Measurements from ENCODE around the gene THSD4. TPM values are rescaled to one million over a fixed set of nuclear protein-coding genes. Genes with fewer than 3 reads are reported as not detected.
A peak's percentile ranks its signal among the peaks of the same experiment; 100 is the strongest.

Gene THSD4
- total RNA-seq, 6 donors from 2014 or later: 16.8 to 39.7 (median 21.7) TPM

GRCh38 chr15:71323082-71323481 is 207.8 kb downstream of the THSD4 start:
- Histone ChIP-seq H3K4me1 (no peaks in the 10 kb centered on the region), H3K9me3 (no peaks in the 10 kb centered on the region), H3K27ac (no peak overlapping the region), H3K27me3 (no peaks in the 10 kb centered on the region), H3K4me3 (no peak overlapping the region), H3K36me3 (no peaks in the 10 kb centered on the region)
- DNase-seq: no peak
- no peak for ATAC-seq (ENCODE audit: low FRiP score in 2 of 2)
- WGBS, 2 donors: 80 to 90% methylated on average over 4 of the region's 4 CpGs
- TF ChIP-seq POLR2A (IDR thresholded peaks at IDR 0.05): no peak
- no peak for TF ChIP-seq CTCF (IDR thresholded peaks at IDR 0.05)
- TF ChIP-seq POLR2AphosphoS5 (IDR thresholded peaks at IDR 0.05): no peak
- no peak for TF ChIP-seq EP300 (IDR thresholded peaks at IDR 0.05)

GRCh38 chr15:71323584-71323983 is 208.3 kb downstream of the THSD4 start:
- DNase-seq: no peak
- H3K4me3 ChIP-seq: no peak overlapping the region
- no peak for TF ChIP-seq POLR2A (IDR thresholded peaks at IDR 0.05)
- no peak for TF ChIP-seq EP300 (IDR thresholded peaks at IDR 0.05)
- no peak for TF ChIP-seq POLR2AphosphoS5 (IDR thresholded peaks at IDR 0.05)
- no peak for TF ChIP-seq CTCF (IDR thresholded peaks at IDR 0.05)
- no peak for ATAC-seq (ENCODE audit: low FRiP score in 2 of 2)
- H3K27ac ChIP-seq: no peak overlapping the region
- no peaks in the 10 kb centered on the region for H3K36me3 ChIP-seq
- peaks cover 0 to 3% (median 1%) of the 10 kb centered on the region in 4 donors for H3K4me1 ChIP-seq
- H3K27me3 ChIP-seq: no peaks in the 10 kb centered on the region
- H3K9me3 ChIP-seq: no peaks in the 10 kb centered on the region
- WGBS, 2 donors: 53 to 58% methylated on average over 2 of the region's 2 CpGs

GRCh38 chr15:71325481-71325880 is 210.2 kb downstream of the THSD4 start:
- Histone ChIP-seq H3K4me1 (peaks cover 0 to 14% (median 11%) of the 10 kb centered on the region in 4 donors), H3K27me3 (no peaks in the 10 kb centered on the region), H3K27ac (no peak overlapping the region), H3K36me3 (no peaks in the 10 kb centered on the region), H3K4me3 (no peak overlapping the region), H3K9me3 (no peaks in the 10 kb centered on the region)
- no peak for TF ChIP-seq CTCF (IDR thresholded peaks at IDR 0.05)
- TF ChIP-seq EP300 (IDR thresholded peaks at IDR 0.05): no peak
- 47 to 72% methylated on average over 1 of the region's 1 CpG for WGBS, 2 donors
- ATAC-seq (ENCODE audit: low FRiP score in 2 of 2) (no peak), DNase-seq (no peak)

- H3K4me3 ChIP-seq: no peak overlapping the region
- no peaks in the 10 kb centered on the region for H3K36me3 ChIP-seq
- 74 to 79% methylated on average over 3 of the region's 3 CpGs for WGBS, 2 donors
- DNase-seq: no peak
- peak overlapping the region in 2 of 4 donors; percentile 26 to 71 for H3K27ac ChIP-seq
- peaks cover 0 to 15% (median 14%) of the 10 kb centered on the region in 4 donors for H3K4me1 ChIP-seq
- ATAC-seq (ENCODE audit: low FRiP score in 2 of 2): no peak
- no peak for TF ChIP-seq CTCF (IDR thresholded peaks at IDR 0.05)
- no peak for TF ChIP-seq POLR2AphosphoS5 (IDR thresholded peaks at IDR 0.05)
- TF ChIP-seq EP300 (IDR thresholded peaks at IDR 0.05): no peak
- TF ChIP-seq POLR2A (IDR thresholded peaks at IDR 0.05): no peak
- no peaks in the 10 kb centered on the region for H3K9me3 ChIP-seq
- no peaks in the 10 kb centered on the region for H3K27me3 ChIP-seq
Observed at GRCh38 chr15:71328453-71328852, 213.2 kb downstream of the THSD4 start.

- no peak overlapping the region for H3K4me3 ChIP-seq
- H3K27me3 ChIP-seq: no peaks in the 10 kb centered on the region
- DNase-seq (peak in 1 of 2 donors; percentile 39), ATAC-seq (ENCODE audit: low FRiP score in 2 of 2) (peak; percentile 53 to 64)
- TF ChIP-seq POLR2AphosphoS5 (IDR thresholded peaks at IDR 0.05): no peak
- TF ChIP-seq EP300 (IDR thresholded peaks at IDR 0.05): peak in 1 of 4 donors; percentile 5
- no peaks in the 10 kb centered on the region for H3K9me3 ChIP-seq
- no peaks in the 10 kb centered on the region for H3K36me3 ChIP-seq
- H3K4me1 ChIP-seq: peaks cover 0 to 15% (median 14%) of the 10 kb centered on the region in 4 donors
- 41 to 67% methylated on average over 8 of the region's 8 CpGs for WGBS, 2 donors
- H3K27ac ChIP-seq: peak overlapping the region; percentile 26 to 73 (median 60)
Observed at GRCh38 chr15:71329041-71329440, 213.8 kb downstream of the THSD4 start.

Data from upper lobe of left lung (tissue), 6 donors.